GM23338 (cell line): ENCODE results near the gene SVIL.

Source experiments
- CREB1 ChIP-seq: fragments of 250-450 bp; sonication (Bioruptor Pico); IDR thresholded peaks from 2 replicates; pipeline ENCODE4 v1.5.0; 2020; ENCODE audit warnings: low read depth, mild to moderate bottlenecking, moderate library complexity
- JUNB ChIP-seq: IDR thresholded peaks from one replicate; pipeline ENCODE4 v1.6.1; 2016; ENCODE audit warnings: antibody characterized with exemption; ENCODE audit not compliant: unreplicated experiment
- POLR2AphosphoS5 ChIP-seq: IDR thresholded peaks from 2 replicates; pipeline ENCODE4 v1.6.1; 2016; ENCODE audit warnings: antibody characterized with exemption, low read depth
- TF ChIP-seq, protein P1 (sequence below), 2 experiments: fragments of 200-600 bp in 1 of 2; sonication (generic) in 1 of 2; conservative IDR thresholded peaks; 2 replicates each; pipeline versions ENCODE4 v1.5.1 to v1.6.1; 2016 to 2017; ENCODE audit warnings: antibody characterized with exemption in 2 of 2, low read depth in 2 of 2, mild to moderate bottlenecking in 2 of 2, moderate library complexity in 1 of 2
- TF ChIP-seq, protein P2 (sequence below): fragments of 250-450 bp; sonication (Bioruptor Pico); IDR thresholded peaks from 2 replicates; pipeline ENCODE4 v1.5.0; 2020; ENCODE audit warnings: mild to moderate bottlenecking, moderate library complexity

DNA sequence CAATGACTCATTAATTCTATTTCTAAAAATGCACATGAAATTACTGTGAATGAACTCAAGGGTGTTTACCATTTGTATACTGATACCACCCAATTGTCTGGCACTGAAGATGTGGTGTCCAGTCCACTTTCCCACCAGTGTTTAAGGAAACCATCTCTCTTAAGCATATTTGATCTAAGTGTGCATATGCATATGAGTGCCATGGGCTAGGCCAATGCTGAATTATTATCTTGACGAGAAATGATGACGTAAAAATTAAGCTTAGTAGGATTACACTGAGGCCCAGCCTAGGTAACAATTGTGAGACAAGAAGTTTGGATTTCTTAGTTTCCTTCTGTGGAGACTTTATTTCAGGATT is 59.7 kb downstream of the SVIL start:
- TF ChIP-seq, protein P1, sequence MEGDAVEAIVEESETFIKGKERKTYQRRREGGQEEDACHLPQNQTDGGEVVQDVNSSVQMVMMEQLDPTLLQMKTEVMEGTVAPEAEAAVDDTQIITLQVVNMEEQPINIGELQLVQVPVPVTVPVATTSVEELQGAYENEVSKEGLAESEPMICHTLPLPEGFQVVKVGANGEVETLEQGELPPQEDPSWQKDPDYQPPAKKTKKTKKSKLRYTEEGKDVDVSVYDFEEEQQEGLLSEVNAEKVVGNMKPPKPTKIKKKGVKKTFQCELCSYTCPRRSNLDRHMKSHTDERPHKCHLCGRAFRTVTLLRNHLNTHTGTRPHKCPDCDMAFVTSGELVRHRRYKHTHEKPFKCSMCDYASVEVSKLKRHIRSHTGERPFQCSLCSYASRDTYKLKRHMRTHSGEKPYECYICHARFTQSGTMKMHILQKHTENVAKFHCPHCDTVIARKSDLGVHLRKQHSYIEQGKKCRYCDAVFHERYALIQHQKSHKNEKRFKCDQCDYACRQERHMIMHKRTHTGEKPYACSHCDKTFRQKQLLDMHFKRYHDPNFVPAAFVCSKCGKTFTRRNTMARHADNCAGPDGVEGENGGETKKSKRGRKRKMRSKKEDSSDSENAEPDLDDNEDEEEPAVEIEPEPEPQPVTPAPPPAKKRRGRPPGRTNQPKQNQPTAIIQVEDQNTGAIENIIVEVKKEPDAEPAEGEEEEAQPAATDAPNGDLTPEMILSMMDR (conservative IDR thresholded peaks at IDR 0.05; ENCODE audit: low read depth in 2 of 2): no peak
- TF ChIP-seq POLR2AphosphoS5 (no peak), CREB1 (no peak), JUNB (no peak)
- TF ChIP-seq, protein P2, sequence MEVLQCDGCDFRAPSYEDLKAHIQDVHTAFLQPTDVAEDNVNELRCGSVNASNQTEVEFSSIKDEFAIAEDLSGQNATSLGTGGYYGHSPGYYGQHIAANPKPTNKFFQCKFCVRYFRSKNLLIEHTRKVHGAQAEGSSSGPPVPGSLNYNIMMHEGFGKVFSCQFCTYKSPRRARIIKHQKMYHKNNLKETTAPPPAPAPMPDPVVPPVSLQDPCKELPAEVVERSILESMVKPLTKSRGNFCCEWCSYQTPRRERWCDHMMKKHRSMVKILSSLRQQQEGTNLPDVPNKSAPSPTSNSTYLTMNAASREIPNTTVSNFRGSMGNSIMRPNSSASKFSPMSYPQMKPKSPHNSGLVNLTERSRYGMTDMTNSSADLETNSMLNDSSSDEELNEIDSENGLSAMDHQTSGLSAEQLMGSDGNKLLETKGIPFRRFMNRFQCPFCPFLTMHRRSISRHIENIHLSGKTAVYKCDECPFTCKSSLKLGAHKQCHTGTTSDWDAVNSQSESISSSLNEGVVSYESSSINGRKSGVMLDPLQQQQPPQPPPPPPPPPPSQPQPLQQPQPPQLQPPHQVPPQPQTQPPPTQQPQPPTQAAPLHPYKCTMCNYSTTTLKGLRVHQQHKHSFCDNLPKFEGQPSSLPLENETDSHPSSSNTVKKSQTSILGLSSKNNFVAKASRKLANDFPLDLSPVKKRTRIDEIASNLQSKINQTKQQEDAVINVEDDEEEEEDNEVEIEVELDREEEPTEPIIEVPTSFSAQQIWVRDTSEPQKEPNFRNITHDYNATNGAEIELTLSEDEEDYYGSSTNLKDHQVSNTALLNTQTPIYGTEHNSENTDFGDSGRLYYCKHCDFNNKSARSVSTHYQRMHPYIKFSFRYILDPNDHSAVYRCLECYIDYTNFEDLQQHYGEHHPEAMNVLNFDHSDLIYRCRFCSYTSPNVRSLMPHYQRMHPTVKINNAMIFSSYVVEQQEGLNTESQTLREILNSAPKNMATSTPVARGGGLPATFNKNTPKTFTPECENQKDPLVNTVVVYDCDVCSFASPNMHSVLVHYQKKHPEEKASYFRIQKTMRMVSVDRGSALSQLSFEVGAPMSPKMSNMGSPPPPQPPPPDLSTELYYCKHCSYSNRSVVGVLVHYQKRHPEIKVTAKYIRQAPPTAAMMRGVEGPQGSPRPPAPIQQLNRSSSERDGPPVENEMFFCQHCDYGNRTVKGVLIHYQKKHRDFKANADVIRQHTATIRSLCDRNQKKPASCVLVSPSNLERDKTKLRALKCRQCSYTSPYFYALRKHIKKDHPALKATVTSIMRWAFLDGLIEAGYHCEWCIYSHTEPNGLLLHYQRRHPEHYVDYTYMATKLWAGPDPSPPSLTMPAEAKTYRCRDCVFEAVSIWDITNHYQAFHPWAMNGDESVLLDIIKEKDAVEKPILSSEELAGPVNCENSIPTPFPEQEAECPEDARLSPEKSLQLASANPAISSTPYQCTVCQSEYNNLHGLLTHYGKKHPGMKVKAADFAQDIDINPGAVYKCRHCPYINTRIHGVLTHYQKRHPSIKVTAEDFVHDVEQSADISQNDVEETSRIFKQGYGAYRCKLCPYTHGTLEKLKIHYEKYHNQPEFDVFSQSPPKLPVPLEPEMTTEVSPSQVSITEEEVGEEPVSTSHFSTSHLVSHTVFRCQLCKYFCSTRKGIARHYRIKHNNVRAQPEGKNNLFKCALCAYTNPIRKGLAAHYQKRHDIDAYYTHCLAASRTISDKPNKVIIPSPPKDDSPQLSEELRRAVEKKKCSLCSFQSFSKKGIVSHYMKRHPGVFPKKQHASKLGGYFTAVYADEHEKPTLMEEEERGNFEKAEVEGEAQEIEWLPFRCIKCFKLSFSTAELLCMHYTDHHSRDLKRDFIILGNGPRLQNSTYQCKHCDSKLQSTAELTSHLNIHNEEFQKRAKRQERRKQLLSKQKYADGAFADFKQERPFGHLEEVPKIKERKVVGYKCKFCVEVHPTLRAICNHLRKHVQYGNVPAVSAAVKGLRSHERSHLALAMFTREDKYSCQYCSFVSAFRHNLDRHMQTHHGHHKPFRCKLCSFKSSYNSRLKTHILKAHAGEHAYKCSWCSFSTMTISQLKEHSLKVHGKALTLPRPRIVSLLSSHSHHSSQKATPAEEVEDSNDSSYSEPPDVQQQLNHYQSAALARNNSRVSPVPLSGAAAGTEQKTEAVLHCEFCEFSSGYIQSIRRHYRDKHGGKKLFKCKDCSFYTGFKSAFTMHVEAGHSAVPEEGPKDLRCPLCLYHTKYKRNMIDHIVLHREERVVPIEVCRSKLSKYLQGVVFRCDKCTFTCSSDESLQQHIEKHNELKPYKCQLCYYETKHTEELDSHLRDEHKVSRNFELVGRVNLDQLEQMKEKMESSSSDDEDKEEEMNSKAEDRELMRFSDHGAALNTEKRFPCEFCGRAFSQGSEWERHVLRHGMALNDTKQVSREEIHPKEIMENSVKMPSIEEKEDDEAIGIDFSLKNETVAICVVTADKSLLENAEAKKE: no peak
